ENCODE measurements around the gene CHD9. TPM values are rescaled to one million over a fixed set of nuclear protein-coding genes. Genes with fewer than 3 reads are reported as not detected.
A peak's percentile ranks its signal among the peaks of the same experiment; 100 is the strongest.

The CHD9 gene
- polyA plus RNA-seq, 3 donors, result 15.8 to 26.1 (median 22.5) TPM

DNA sequence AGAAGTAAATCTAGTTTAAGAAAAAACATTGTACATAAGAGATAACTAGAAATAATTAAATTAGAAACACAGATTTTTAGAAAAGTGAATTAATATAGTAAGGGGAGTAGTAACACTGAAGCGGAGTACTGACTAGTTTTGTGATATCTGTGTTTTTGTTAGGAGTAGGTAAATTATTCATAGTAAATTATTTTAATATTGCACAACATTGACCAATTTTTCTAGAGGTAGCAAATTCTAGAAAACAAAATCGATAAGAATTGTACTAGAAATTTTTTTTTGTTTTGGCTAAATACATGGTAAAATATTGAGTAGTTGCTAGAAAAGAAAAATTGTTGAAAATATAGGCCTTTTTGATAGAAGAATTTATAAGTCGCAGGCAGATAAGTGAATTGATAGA, 156.5 kb downstream of the CHD9 start:
- H3K27me3 Mint-ChIP-seq (ENCODE audit: low read depth in 3 of 3), result no peaks in the 10 kb centered on the region
- WGBS (ENCODE audit: insufficient coverage), result no CpG with 5 or more reads among the region's 3 CpGs
- H3K4me1 Mint-ChIP-seq, result peaks cover 33% of the 10 kb centered on the region
- H3K4me3 Mint-ChIP-seq, result peak overlapping the region; percentile 32 to 53
- Histone ChIP-seq H3K9me3 (replicated peaks in 1 of 2; ENCODE audit: control insufficient read depth in 1 of 2, insufficient read depth in 1 of 2, low read length in 2 of 2) (no peaks in the 10 kb centered on the region), H3K4me3 (replicated peaks in 1 of 3; ENCODE audit: low read depth in 2 of 3, low read length in 3 of 3) (peak overlapping the region; percentile 16 to 79 (median 26)), H3K4me2 (replicated peaks; ENCODE audit: extremely low read depth, low read length, poor library complexity, severe bottlenecking) (peak overlapping the region; percentile 82), H3K27ac (ENCODE audit: low read depth in 1 of 2, low read length in 2 of 2) (peak overlapping the region in 1 of 2 donors; percentile 90), H4K20me1 (ENCODE audit: insufficient read depth, low read length) (no peaks in the 10 kb centered on the region), H3K36me3 (replicated peaks in 1 of 2; ENCODE audit: control insufficient read depth in 1 of 2, insufficient read depth in 2 of 2, low read length in 2 of 2) (no peaks in the 10 kb centered on the region), H2AFZ (ENCODE audit: insufficient read depth, low read depth, low read length, poor library complexity, severe bottlenecking) (peak overlapping the region; percentile 26), H3K9ac (ENCODE audit: insufficient read depth, low read length, poor library complexity, severe bottlenecking) (no peak overlapping the region), H3K79me2 (ENCODE audit: insufficient read depth, low read length) (peaks cover 89% of the 10 kb centered on the region), H3K4me1 (ENCODE audit: control insufficient read depth in 1 of 2, insufficient read depth in 2 of 2, low read length in 2 of 2) (peaks cover 29 to 70% of the 10 kb centered on the region in 2 donors), H3K27me3 (ENCODE audit: control insufficient read depth in 2 of 2, insufficient read depth in 2 of 2, low read length in 2 of 2) (no peaks in the 10 kb centered on the region)
- H3K27ac Mint-ChIP-seq, result peak overlapping the region in 6 of 7 donors; percentile 52 to 83 (median 69)
- intact Hi-C loops (cut with micrococcal nuclease), result loop anchor here in 1 of 2 donors (5.0 kb wide), 1 partner anchor 119 kb away; no protein-coding TSS in a partner anchor
- TF ChIP-seq, protein P1, sequence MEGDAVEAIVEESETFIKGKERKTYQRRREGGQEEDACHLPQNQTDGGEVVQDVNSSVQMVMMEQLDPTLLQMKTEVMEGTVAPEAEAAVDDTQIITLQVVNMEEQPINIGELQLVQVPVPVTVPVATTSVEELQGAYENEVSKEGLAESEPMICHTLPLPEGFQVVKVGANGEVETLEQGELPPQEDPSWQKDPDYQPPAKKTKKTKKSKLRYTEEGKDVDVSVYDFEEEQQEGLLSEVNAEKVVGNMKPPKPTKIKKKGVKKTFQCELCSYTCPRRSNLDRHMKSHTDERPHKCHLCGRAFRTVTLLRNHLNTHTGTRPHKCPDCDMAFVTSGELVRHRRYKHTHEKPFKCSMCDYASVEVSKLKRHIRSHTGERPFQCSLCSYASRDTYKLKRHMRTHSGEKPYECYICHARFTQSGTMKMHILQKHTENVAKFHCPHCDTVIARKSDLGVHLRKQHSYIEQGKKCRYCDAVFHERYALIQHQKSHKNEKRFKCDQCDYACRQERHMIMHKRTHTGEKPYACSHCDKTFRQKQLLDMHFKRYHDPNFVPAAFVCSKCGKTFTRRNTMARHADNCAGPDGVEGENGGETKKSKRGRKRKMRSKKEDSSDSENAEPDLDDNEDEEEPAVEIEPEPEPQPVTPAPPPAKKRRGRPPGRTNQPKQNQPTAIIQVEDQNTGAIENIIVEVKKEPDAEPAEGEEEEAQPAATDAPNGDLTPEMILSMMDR (IDR thresholded peaks at IDR 0.05), result no peak
- DNase-seq, result no peak
- peaks cover 0 to 3% (median 0%) of the 10 kb centered on the region in 7 donors for H3K9me3 Mint-ChIP-seq
- no peaks in the 10 kb centered on the region for H3K36me3 Mint-ChIP-seq

DNA sequence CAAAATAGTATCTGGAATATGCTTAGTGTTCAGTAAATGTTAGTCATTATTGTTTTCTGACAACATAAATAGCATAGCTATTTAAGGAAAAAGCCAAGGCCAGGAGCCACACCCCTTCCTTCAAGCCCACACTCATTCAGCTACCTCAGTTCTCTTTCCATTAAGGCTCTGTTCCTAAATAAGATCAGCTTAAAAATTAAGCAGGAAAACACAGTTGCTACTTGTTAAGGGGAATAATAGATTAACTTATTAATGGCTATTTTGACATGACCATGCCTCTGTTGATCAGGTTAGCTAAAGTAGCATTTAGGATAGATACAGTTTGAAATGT, 158.1 kb downstream of the CHD9 start:
- DNase-seq, result no peak
- no peaks in the 10 kb centered on the region for H3K36me3 ChIP-seq (replicated peaks in 1 of 2; ENCODE audit: control insufficient read depth in 1 of 2, insufficient read depth in 2 of 2, low read length in 2 of 2)
- H3K79me2 ChIP-seq (ENCODE audit: insufficient read depth, low read length), result peaks cover 95% of the 10 kb centered on the region
- H2AFZ ChIP-seq (ENCODE audit: insufficient read depth, low read depth, low read length, poor library complexity, severe bottlenecking), result no peak overlapping the region
- H3K9me3 ChIP-seq (replicated peaks in 1 of 2; ENCODE audit: control insufficient read depth in 1 of 2, insufficient read depth in 1 of 2, low read length in 2 of 2), result no peaks in the 10 kb centered on the region
- H3K4me2 ChIP-seq (replicated peaks; ENCODE audit: extremely low read depth, low read length, poor library complexity, severe bottlenecking), result peak overlapping the region; percentile 37
- H3K36me3 Mint-ChIP-seq, result no peaks in the 10 kb centered on the region
- H3K27ac Mint-ChIP-seq, result peak overlapping the region in 6 of 7 donors; percentile 3 to 74 (median 46)
- TF ChIP-seq, protein P1 (IDR thresholded peaks at IDR 0.05), result no peak
- peaks cover 0 to 3% (median 0%) of the 10 kb centered on the region in 7 donors for H3K9me3 Mint-ChIP-seq
- peaks cover 43% of the 10 kb centered on the region for H3K4me1 Mint-ChIP-seq
- no peaks in the 10 kb centered on the region for H3K27me3 ChIP-seq (ENCODE audit: control insufficient read depth in 2 of 2, insufficient read depth in 2 of 2, low read length in 2 of 2)
- intact Hi-C loops (cut with micrococcal nuclease), result loop anchor here in 1 of 2 donors (5.0 kb wide), 1 partner anchor 121 kb away; no protein-coding TSS in a partner anchor
- peak overlapping the region in 1 of 2 donors; percentile 53 for H3K27ac ChIP-seq (ENCODE audit: low read depth in 1 of 2, low read length in 2 of 2)
- H3K4me1 ChIP-seq (ENCODE audit: control insufficient read depth in 1 of 2, insufficient read depth in 2 of 2, low read length in 2 of 2), result peaks cover 40 to 79% of the 10 kb centered on the region in 2 donors
- H3K4me3 ChIP-seq (replicated peaks in 1 of 3; ENCODE audit: low read depth in 2 of 3, low read length in 3 of 3), result no peak overlapping the region
- no peaks in the 10 kb centered on the region for H4K20me1 ChIP-seq (ENCODE audit: insufficient read depth, low read length)
- no peaks in the 10 kb centered on the region for H3K27me3 Mint-ChIP-seq (ENCODE audit: low read depth in 3 of 3)
- no peak overlapping the region for H3K4me3 Mint-ChIP-seq
- no peak overlapping the region for H3K9ac ChIP-seq (ENCODE audit: insufficient read depth, low read length, poor library complexity, severe bottlenecking)
